Neural progenitor cell (in vitro differentiated cells): Measurements from ENCODE around the gene GINS2.

Source experiments
- CTCF ChIP-seq: fragments of 200-600 bp; sonication (generic); IDR thresholded peaks from 2 replicates; pipeline ENCODE4 v1.5.1; 2017; ENCODE audit warnings: antibody characterized with exemption, mild to moderate bottlenecking
- EZH2 ChIP-seq: fragments of 200-600 bp; sonication (generic); IDR thresholded peaks from 2 replicates; pipeline ENCODE4 v1.6.1; 2017; ENCODE audit warnings: antibody characterized with exemption, mild to moderate bottlenecking, moderate library complexity

DNA sequence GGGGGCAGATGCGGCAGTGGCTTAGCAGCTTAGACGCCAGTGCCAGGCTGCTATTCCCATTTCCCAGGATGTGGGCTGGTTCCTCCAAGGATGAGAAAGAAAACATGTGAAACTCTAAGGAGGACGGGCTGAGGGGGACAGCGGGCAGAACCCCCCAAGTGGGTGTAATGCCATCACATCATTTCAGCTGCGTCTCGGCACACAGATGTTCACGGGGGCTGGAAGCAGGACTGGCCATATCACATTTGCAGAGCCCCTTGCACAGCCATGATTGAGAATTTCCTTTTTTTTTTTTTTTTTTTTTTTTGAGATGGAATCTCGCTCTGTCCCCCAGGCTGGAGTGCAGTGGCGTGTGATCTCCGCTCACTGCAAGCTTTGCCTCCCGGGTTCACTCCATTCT, 15.3 kb upstream of the GINS2 start:
- no peak for TF ChIP-seq CTCF
- no peak for TF ChIP-seq EZH2
